GM18868 (cell line): Measurements from ENCODE around the gene IL1A.

Experiments used
- ATAC-seq: cut with Tn5 transposase; IDR thresholded peaks from one replicate; pipeline ENCODE4 v1.9.1; 2021; ENCODE audit warnings: mild to moderate bottlenecking, moderate library complexity; ENCODE audit not compliant: unreplicated experiment

IL1A gene

GRCh38 chr2:112764071-112765044, 19.9 kb downstream of the IL1A start, which contains the start of gene CKAP2L:
TSS of gene CKAP2L (minus strand) at chr2:112764609. CDS start at chr2:112764598, 11 bp downstream.
- peak; percentile 97 for ATAC-seq

GRCh38 chr2:112762276-112762675, 22.0 kb downstream of the IL1A start:
- no peak for ATAC-seq

- no peak for ATAC-seq
Observed at GRCh38 chr2:112760149-112760548, 24.1 kb downstream of the IL1A start.

- ATAC-seq: no peak
Observed at GRCh38 chr2:112758711-112759110, 25.6 kb downstream of the IL1A start.

GRCh38 chr2:112757265-112757664, 27.0 kb downstream of the IL1A start:
- no peak for ATAC-seq

GRCh38 chr2:112756207-112756606, 28.1 kb downstream of the IL1A start:
- no peak for ATAC-seq

- no peak for ATAC-seq
Observed at GRCh38 chr2:112755444-112755843, 28.8 kb downstream of the IL1A start.

- ATAC-seq: no peak
Observed at GRCh38 chr2:112754564-112754963, 29.7 kb downstream of the IL1A start.

GRCh38 chr2:112752667-112753066, 31.6 kb downstream of the IL1A start:
- ATAC-seq: no peak

GRCh38 chr2:112751451-112752197, 32.7 kb downstream of the IL1A start:
- no peak for ATAC-seq

GRCh38 chr2:112750560-112750843, 33.8 kb downstream of the IL1A start:
- ATAC-seq: no peak

- peak; percentile 75 for ATAC-seq
Observed at GRCh38 chr2:112749755-112750559, 34.3 kb downstream of the IL1A start.

- ATAC-seq: no peak
Observed at GRCh38 chr2:112740527-112740926, 43.8 kb downstream of the IL1A start.

- ATAC-seq: no peak
Observed at GRCh38 chr2:112737542-112738232, 46.6 kb downstream of the IL1A start.

GRCh38 chr2:112733871-112734270, 50.4 kb downstream of the IL1A start:
- ATAC-seq: no peak

- ATAC-seq: no peak
Observed at GRCh38 chr2:112733456-112733855, 50.8 kb downstream of the IL1A start.

- no peak for ATAC-seq
Observed at GRCh38 chr2:112731479-112731878, 52.8 kb downstream of the IL1A start.

GRCh38 chr2:112730791-112731190, 53.5 kb downstream of the IL1A start:
- no peak for ATAC-seq

GRCh38 chr2:112730216-112730615, 54.1 kb downstream of the IL1A start:
- no peak for ATAC-seq

- ATAC-seq: no peak
Observed at GRCh38 chr2:112728378-112729175, 55.7 kb downstream of the IL1A start.
